Skin epidermis (tissue), 12 donors: Measurements from ENCODE around the gene NKX6-2.

ENCODE experiments used
- H3K27ac ChIP-seq, 21 experiments: fragments of 200-600 bp; sonication (generic) in 11 of 21; one replicate each; pipeline ENCODE4 v1.5.0; 2020; ENCODE audit warnings: mild to moderate bottlenecking in 3 of 21, inconsistent platforms in 2 of 21, moderate library complexity in 2 of 21
- H3K4me3 ChIP-seq, 7 experiments: fragments of 200-600 bp; sonication (generic) in 2 of 7; one replicate each; pipeline ENCODE4 v1.5.0; 2020; ENCODE audit warnings: inconsistent platforms in 2 of 7, mild to moderate bottlenecking in 2 of 7, moderate library complexity in 1 of 7

NKX6-2 gene

DNA sequence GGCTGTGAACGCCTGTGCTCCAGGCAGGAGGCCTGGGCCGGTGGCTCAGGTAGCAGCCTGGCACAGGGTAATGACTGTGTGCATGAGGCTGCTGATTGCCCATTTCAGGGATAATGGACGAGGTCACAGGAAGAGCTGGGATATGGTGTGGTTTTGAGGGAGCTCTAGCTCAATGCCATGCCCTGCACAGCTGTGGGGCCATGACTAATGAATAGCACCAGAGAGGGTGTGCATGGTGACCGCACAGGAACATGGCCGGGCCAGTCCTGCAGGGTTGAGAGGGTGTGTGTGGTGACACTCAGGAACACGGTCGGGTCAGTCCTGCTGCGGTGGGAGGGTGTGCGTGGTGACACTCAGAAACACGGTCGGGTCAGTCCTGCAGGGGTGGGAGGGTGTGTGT, 21.8 kb downstream of the NKX6-2 start:
- Histone ChIP-seq H3K27ac (no peak overlapping the region), H3K4me3 (no peak overlapping the region)

DNA sequence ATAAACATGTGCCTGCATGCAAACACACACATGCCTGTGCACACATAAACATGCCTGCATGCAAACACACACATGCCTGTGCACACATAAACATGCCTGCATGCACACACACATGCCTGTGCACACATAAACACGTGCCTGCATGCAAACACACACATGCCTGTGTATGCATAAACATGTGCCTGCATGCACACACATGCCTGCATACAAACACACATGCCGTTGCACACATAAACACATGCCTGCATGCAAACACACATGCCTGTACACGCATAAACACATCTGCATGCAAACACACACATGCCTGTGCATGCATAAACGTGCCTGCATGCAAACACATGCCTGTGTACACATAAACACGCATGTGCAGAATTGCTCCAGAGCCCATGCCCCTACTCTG, 22.4 kb downstream of the NKX6-2 start:
- no peak overlapping the region for H3K27ac ChIP-seq

DNA sequence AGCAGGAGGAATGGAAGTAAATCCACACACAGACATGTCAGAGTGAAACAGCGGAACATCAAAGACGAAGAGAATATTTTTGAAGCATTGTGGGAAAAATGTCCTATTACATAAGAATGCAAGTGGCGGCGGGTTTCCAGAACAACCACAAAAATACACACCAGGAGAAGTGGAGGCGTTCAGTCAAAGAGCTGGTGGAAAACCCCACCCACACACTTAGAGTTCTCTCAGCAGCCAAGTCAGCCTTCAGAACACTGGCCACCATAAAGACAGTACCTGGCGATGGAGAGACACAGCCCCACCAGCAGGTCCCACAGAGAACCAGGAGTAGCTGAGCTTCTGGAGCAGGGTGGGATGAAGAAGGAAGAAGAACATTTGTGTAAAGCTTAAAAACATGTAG, 23.7 kb downstream of the NKX6-2 start:
- no peak overlapping the region for H3K4me3 ChIP-seq
- H3K27ac ChIP-seq: no peak overlapping the region

More for the DNA sequence above, 22.4 kb downstream of the NKX6-2 start:
- H3K4me3 ChIP-seq: no peak overlapping the region

DNA sequence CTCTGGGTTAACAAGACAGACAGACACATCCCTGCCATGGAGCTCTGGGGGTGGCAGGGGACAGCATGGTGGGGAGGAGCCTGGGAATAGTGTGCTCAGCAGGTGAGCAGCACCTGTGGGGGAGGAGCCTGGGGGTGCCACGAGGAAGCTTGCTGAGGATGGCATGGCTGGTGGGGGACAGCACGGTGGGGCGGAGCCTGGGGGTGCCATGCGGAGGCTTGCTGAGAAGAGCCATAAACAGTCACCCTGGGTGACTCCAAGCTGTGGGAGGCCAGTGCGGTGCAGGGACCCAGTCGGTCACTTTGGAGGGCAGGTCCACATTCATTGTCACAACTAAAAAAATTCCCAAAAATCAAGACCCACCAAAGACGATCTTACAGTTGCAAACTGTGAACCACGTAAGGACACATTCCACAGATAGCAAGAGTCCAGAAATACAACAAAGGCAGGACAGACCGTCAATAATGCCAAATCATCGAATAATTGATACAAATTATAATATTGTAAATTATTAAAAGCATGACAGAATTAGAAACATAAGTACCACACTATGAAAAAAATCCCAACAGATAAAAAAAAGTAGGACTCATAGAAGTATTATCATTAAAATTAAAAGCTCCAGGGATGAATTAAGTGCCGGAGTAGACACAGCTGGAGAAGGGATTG, 24.4 kb downstream of the NKX6-2 start:
- Histone ChIP-seq H3K4me3 (no peak overlapping the region), H3K27ac (no peak overlapping the region)

DNA sequence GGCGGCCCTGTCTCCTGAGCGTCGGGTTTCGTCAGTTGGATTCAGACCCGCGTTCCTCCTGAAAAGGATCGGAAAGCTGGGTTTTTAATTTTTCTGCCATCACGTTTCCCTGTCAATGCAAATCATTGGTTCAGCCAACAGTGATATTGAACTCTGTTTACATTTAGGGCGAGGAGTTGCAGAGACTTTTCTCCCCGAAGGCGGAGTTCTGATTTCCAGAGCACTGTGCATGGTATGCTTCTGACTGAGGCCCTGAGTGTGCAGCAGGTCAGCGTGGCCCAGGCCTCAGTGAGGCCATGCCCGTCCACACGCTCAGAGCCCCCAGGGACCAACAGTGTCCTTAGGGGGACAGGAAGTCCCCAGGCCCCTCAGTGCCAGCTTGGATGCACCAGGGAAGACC, 27.1 kb downstream of the NKX6-2 start:
- Histone ChIP-seq H3K27ac (no peak overlapping the region), H3K4me3 (no peak overlapping the region)

DNA sequence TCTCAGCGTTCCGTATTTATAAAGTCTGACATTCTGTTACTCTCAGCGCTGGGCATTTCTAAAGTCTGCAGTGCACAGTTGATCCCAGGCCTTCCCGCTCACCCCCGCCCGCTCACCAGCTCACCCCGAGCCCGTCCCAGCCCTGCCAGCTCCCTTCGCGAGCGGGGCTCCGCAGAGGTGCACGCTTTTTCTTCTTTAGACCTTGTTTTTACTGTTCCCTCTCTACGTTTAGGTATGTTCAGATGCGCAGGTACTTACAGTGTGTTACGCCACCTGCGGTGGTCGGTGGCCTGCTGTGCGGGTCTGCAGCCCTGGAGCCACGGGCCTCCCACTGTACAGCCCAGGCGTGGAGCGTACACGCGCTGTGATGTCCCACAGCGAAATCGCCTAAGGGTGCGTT, 28.8 kb downstream of the NKX6-2 start:
- Histone ChIP-seq H3K27ac (no peak overlapping the region), H3K4me3 (no peak overlapping the region)

DNA sequence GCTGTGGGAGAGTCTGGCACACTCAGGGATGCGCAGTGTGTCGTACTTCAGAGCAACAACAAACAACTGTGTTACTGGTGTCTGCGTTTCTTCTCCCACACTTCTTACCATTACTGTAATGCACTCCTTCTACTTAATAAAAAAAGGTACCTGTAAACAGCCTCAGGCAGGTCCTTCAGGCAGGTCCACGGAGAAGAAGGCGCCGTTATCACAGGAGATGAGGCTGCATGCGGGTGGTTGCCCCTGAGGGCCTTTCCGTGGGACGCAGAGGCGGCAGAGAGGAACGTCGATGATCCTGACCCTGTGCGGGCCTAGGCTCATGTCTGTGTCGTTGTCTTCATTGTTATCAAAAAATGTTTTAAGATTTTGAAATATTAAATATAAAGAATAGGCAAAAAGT, 29.4 kb downstream of the NKX6-2 start:
- Histone ChIP-seq H3K27ac (no peak overlapping the region), H3K4me3 (no peak overlapping the region)

DNA sequence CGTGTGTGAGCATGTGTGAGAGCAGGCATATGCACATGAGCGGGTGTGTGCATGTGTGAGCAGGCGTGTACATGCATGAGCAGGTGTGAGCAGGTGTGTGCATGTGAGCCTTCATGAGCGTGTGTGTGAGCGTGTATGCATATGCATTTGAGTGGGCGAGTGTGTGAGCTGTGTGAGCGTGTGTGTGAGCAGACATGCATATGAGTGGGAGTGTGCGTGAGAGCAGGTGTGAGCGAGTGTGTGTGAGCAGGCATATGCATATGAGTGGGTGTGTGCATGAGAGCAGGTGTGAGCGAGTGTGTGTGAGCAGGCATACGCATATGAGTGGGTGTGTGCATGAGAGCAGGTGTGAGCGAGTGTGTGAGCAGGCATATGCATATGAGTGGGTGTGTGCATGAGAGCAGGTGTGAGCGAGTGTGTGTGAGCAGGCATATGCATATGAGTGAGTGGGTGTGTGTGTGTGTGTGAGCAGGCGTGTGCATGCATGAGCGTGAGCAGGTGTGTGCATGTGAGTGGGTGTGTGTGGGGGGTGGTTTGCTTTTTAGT, 30.7 kb downstream of the NKX6-2 start:
- Histone ChIP-seq H3K27ac (no peak overlapping the region), H3K4me3 (no peak overlapping the region)

DNA sequence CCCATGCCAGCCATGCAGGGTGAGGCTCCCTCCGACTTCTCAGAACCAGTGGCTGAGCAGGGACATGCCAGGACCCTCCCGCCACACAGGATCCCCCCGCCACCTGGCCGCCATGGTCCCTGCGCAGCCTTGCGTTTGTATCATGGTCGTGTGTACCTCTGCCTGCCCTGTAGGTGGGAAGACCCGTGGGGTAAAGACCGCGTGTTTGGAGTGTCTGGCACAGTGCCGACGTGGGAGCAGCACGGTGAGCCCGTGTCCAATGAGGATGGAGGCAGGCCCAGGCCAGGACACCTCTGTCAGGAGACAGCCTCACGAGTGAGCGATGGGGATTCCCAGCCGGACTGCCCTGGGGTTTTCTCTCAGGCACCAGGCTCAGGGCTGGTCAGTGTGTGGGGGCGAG, 31.9 kb downstream of the NKX6-2 start:
- Histone ChIP-seq H3K27ac (no peak overlapping the region), H3K4me3 (no peak overlapping the region)

DNA sequence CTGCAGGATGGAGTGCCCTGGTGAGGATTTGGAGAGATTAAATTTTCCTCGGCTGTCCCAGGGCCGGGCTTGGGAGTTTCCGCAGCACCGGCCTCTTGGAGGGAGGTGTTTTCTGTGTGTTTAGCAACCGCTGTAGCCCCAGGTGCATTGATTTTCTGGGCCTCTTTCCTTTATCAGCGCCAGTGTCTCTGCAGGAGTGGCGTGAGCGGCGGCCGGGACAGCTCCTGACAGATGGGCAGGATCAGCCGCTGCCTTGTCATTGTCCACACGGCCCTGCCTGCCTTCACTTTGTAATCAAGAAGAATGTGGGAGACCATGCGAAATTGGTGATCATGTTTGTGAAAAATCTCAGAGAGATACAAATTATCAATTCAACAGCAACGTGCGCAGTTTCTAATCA, 32.4 kb downstream of the NKX6-2 start:
- Histone ChIP-seq H3K4me3 (no peak overlapping the region), H3K27ac (no peak overlapping the region)

DNA sequence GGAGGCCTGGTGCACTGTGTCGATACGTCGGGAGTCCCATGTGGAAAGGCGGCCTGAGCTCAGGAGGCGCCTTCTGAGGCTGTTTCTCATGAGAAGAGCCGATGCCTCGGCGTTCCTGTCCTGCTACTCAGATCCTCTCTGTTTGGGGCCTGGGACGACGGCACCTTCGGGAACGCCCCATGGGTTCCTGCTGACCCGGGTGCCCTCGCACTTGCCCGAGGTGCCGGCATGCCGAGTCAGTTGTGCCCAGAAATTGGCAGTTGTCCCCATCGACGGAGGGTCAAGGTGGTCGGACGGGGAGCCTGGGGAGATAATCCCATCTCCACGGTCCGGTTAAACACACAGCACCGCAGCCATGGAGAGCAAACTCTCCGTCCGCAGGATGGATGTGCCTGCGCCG, 33.0 kb downstream of the NKX6-2 start:
- Histone ChIP-seq H3K27ac (no peak overlapping the region), H3K4me3 (no peak overlapping the region)

DNA sequence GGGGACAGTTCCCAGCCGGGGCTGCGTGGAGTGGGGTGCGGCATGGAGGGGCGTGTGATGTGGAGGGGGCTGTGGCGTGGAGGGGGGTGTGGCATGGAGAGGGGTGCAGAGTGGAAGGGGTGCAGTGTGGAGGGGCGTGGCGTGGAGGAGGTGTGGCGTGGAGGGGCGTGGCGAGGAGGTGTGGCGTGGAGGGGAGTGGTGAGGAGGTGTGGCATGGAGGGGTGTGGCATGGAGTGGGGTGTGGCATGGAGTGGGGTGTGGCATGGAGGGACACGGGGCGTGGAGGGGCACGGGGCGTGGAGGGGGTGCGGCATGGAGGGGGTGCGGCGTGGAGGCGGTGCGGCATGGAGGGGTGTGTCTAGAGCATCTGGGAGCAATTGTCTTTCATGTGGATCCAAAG, 33.6 kb downstream of the NKX6-2 start:
- Histone ChIP-seq H3K4me3 (no peak overlapping the region), H3K27ac (no peak overlapping the region)

DNA sequence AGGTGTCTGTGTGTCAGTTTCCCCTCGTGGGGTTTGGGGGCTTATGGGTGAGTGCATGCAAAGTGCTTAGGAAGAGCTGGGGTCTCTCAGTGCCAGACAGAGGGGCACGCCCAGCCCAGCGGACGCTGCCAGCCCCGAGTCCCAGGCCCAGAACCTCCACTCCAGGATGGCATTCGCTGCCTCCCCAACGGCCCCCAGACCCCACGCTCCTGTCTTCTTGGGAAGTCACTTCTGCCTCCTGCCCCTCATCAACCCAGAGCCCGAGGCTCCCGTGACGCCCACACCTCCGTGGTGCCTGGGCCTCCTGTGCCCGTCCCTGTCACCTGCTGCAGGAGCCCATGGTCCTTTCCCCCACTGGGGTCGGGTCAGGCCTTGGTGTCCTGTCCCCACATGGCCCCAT, 35.0 kb downstream of the NKX6-2 start:
- Histone ChIP-seq H3K27ac (no peak overlapping the region), H3K4me3 (no peak overlapping the region)

DNA sequence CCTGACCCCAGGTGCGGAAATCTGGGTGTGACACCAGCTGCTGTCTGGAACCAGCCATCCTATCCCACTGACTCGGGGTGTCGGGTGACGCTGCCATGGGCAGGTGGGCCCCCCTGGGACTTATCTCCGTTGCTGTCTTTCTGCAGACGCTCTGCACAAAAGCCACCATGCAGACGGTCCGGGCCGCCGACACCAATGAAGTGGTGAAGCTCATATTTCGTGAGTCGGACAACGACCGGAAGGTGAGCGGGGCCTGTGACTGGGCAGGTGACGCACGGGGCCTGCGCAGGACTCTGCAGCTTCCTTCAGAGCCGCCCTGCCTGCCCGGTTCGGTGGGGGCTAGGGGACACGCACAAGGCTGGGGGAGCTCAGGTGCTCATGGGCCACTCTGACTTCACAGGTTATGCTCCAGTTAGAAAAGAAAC, 36.6 kb downstream of the NKX6-2 start:
- H3K4me3 ChIP-seq: no peak overlapping the region
- H3K27ac ChIP-seq: no peak overlapping the region

DNA sequence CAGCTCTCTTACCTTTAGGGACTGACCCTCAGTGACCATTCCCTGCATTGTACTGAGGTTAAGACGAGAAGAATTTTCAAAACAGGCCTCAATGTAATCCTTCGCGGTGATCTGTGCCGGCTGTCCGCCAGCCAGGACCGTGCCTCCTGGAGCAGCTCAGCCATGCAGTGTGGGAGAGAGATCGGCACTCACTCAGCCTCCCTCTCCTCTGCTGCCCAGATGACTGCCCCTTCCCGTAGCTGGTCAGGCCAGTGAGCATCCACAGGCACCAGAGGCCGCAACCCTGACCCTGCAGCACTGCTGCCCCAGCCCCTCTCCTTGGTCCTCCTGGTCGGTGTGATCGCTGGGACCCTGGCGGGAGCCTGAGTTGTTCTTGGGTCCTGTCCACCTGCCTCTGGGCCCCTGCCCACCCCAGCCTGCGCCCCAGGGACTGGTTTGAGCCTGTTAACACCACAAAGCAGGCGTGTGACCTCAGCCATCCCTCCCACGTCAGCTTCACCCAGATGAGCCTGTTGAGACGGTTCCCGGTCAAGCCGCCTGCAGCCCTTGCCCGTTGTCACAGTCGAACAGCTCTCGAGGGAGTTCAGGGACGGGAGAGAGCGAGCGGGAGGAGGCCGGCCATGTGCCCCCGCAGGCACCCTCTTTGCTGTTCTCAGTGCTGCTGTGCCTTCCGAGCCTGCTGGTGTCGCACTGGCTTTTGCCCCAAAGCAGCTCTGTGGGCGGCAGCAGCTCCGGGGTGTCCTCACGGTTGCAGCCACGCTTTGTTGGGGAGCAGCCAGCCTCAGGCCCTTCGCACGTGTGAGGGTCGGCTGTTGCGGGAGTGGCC, 37.2 kb downstream of the NKX6-2 start:
- H3K27ac ChIP-seq: no peak overlapping the region
- no peak overlapping the region for H3K4me3 ChIP-seq

DNA sequence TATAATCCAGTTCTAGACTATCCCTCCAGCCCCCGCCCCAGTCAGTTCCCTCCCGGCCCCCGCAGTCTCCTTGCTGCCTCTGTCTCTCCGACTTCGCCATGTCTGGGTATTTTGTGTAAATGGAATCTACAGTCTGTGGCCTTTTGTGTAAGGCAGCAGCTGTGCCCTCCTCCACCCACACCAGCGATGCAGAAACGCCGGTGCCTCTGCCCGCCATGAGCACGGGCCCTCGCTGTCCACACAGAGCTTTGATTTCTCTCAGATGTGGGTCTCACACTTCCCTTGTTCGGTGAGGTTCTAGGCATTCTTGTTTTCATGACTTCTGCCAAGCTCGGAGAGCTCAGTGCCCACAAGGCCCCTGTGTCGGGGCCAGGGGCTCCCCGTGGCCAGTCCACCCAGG, 37.8 kb downstream of the NKX6-2 start:
- Histone ChIP-seq H3K4me3 (no peak overlapping the region), H3K27ac (no peak overlapping the region)

DNA sequence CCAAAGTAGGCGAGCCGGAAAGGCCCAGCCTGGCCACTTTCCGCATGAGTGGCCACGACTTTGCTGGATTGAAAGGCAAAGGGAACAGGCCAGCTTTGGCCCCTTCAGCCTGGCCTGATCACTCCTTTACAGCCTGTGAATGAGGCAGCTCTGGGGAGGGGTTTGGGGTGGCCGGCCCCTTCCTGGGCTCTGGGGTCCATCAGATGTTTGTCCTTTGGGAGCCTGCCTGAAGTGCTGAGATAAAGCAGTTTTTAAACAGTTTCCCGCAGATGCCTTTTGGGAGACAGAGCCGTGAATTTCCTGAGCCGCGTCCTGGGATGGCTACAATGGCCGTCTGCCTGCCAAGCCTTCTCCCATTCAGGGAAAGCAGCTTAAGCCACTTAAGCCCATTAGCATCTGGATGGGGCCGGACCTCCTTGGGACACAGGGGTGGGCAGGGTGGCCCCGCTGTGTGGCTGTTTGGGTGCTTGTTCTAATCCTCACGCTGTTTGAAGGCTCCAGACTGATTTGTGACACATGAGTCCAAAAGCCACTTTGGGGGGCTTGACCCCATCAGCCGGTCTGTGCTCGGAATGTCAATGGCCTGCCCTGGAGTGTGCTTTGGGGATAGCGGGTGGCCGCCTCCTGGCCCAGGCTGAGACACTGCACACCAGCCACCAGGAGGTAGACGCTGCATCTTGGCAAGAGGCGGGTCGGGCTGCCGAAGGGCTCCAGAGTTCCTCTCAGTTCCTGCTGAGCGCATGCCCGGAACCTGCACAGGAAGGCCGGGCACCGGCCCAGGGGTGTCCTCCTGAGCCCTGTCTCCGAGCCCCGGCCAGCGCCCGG, 38.9 kb downstream of the NKX6-2 start:
- no peak overlapping the region for H3K4me3 ChIP-seq
- H3K27ac ChIP-seq: no peak overlapping the region

DNA sequence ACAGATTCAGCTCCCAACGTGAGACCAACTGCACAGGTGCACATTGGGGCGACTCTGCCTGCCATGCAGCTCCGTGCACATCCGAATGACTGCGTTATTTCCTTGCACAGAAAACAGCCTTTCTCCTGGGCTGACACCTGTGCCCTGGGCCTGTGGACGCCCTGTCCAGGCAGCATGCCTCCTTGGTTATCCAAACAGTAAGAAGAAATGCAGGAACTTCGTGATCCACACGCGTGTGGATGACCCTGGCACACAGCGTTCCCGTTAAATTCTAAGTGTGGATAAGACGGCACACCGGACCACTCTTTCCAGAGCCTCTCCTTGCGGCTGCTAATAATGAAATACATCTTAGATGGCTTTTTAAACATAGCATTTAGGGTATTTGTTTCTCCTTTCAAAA, 39.6 kb downstream of the NKX6-2 start:
- Histone ChIP-seq H3K27ac (no peak overlapping the region), H3K4me3 (no peak overlapping the region)

DNA sequence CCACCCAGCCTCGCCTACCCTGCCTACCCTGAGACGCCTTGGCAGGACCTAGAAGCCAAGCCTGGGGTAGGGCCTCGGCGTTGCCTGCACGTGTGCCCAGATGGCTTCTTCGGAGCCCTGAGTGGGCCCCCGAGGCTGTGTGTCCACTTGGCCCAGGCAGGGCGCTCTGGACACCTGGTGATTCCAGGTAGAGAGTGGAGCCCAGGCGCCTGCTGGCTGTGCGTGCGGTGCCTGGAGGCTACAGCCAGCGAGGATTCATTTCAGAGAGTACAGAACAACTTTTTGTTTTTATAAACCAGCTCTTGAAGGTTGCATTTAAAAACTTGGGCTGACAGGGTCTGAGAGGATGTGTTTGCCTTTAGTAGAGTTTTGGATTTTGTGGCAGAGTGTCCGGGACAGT, 40.0 kb downstream of the NKX6-2 start:
- no peak overlapping the region for H3K27ac ChIP-seq
- no peak overlapping the region for H3K4me3 ChIP-seq

DNA sequence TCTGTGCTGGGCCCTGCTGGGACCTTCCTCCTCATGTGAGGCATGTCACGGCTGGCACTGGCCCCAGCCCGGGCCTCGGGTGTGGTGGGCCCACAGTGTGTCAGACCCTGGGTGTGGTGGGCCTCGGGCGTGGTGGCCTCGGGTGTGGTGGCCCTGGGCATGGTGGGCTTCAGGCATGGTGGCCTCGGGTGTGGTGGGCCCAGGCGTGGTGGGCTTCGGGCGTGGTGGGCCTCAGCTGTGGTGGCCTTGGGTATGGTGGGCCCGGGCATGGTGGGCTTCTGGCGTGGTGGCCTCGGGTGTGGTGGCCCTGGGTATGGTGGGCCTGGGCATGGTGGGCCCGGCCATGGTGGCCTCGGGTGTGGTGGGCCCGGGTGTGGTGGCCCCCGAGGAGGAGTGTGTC, 40.4 kb downstream of the NKX6-2 start:
- no peak overlapping the region for H3K27ac ChIP-seq
- H3K4me3 ChIP-seq: no peak overlapping the region

DNA sequence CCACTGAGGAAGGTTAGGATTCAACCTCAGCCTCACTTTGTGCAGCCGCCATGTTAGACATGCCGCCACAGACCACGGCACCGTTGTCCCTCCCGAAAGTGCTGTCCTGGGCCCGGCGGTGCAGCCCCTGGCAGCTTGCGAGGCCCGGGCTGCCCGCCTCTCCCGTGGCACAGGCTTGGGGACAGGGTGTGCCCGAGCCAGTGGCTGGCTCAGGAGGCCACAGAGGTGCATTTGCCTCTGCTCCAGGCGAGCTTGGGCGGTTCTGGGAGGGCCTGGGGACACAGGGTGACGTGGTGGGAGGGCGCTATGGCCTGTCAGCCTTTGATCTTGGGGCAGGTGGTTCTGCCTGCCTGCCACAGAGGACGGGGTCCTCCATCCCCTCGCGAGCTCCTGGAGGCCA, 41.1 kb downstream of the NKX6-2 start:
- no peak overlapping the region for H3K4me3 ChIP-seq
- H3K27ac ChIP-seq: no peak overlapping the region
